HG03066 (cell line): ENCODE results near the gene MMP23B.
"Not testable (repeated sequence)": the region's sequence is repeated elsewhere in the genome, so short reads cannot be mapped to it uniquely, and the experiment has no call there.

ENCODE experiments used
- ATAC-seq: cut with Tn5 transposase; IDR thresholded peaks from one replicate; pipeline ENCODE4 v1.9.1; 2021; ENCODE audit warnings: low read depth; ENCODE audit not compliant: unreplicated experiment

Gene MMP23B

DNA sequence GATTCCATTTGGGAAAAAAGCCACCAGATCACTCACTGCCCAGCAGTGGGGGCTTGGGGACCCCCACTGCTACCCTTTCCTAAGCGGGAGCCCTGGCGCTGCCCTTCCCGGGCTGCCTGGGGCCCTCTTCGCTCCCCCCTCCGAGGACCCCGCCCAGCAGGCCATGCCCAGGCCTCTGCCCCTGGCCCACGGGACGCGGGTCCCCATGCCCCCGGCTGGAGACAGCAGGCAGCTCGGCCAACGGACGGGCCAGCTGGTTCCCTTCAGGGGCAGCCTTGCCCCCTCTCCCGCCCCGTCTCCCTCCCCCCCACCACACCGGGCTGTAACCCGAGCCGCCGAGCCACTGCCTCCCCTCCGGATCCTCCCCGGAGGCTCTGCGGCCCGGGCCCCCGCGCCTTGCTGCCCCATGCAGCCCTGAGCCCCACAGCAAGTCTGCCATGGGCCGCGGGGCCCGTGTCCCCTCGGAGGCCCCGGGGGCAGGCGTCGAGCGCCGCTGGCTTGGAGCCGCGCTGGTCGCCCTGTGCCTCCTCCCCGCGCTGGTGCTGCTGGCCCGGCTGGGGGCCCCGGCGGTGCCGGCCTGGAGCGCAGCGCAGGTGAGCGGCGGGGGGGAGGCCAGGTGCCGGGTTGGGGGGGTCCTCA lies at the start of gene MMP23B:
Gene MMP23B, plus strand, starts transcription at position 392 of the 639 bp plus-strand sequence. Its CDS starts 46 bp downstream, at position 438.
- ATAC-seq = no peak

- no peak for ATAC-seq
These were observed 49.2 kb upstream of the MMP23B start for GRCh38 chr1:1582585-1583346.

DNA sequence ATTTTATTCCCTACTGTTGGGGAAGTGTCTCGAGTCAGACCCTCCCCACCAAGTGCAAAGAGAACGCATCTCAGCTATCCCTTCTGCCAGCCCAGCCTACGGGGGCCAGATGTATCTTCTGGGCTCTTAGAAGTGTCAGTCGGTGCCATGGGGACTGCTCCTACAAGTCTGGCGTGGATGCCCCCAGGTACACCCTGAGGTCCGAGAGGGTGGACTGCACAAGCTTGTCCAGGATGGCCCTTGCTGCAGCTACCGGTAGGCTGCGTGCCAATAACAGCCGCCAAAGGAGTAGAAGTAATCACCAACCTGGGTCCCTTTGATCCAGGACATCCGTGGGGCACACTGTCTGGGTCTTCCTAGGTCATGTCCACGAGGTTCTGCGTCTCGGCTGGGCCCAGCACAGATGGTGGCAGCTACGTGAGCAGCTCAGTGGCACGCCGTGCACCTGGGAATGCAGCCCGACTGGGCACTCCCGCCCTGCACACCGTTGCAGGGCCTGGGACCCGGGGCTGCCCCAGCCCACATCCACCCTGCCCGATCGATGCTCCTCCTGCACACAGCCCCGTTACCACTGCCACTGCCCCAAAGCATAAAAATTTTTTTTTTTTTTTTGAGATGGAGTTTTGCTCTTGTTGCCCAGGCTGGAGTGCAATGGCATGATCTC lies 48.5 kb upstream of the MMP23B start:
- no peak for ATAC-seq

GRCh38 chr1:1591452-1591851 lies 40.5 kb upstream of the MMP23B start:
- no peak for ATAC-seq

- ATAC-seq = no peak
These were observed 38.0 kb upstream of the MMP23B start for GRCh38 chr1:1593834-1594601.

GRCh38 chr1:1594602-1595260 lies 37.2 kb upstream of the MMP23B start:
- ATAC-seq = no peak

GRCh38 chr1:1595341-1595740 lies 36.6 kb upstream of the MMP23B start:
- not testable (repeated sequence) for ATAC-seq

DNA sequence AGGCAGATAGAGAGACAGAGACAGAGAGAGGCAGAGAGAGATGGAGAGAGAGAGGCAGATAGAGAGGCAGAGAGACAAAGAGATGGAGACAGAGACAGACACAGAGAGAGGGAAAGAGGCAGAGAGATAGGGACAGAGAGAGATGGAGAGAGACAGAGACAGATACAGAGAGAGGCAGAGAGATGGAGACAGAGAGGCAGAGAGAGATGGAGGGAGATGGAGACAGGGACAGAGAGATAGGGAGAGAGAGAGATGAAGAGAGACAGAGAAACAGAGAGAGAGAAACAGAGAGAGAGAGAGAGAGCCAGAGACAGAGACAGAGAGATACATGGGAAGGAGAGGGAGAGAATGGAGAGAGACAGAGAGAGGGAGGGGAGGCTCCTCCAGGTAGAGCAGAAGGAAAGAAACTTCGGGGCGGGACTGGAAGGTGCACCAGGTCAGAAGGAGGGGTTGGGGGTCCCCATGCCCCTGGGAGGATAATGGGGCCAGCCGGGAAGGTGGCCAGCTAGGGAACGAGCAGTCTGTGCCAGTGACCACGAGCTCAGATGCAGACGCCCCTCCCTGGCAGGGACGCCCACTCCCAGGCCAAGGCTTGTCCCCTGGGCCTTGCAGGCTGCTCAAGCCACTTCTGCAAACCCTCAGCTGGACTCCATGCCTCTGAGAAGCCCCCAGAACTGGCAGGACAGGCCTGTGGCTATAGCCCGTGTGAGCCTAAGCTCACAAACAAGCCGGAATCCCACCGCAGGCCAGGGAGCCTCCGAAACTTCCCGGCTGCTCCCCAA lies 35.3 kb upstream of the MMP23B start:
- ATAC-seq = no peak

- no peak for ATAC-seq
These were observed 34.6 kb upstream of the MMP23B start for GRCh38 chr1:1597275-1597930.

- no peak for ATAC-seq
These were observed 33.8 kb upstream of the MMP23B start for GRCh38 chr1:1598051-1598719.

DNA sequence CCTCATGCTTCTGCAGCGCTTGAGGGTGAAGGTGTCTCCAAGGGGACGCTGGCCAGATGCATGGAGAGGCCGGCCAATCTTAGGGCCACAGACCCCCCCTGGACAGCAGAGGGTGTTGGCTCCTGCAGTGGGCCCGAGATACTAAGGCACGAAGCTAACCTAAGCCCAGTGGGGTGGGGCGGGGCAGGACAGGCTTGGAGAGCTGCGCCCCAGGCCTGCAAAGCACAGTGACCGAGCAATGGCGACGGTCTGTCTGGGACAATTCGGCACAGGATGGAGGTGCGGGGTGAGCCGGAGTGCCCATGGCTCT lies 33.3 kb upstream of the MMP23B start:
- ATAC-seq = no peak

- ATAC-seq = no peak
These were observed 32.7 kb upstream of the MMP23B start for GRCh38 chr1:1599030-1599934.

DNA sequence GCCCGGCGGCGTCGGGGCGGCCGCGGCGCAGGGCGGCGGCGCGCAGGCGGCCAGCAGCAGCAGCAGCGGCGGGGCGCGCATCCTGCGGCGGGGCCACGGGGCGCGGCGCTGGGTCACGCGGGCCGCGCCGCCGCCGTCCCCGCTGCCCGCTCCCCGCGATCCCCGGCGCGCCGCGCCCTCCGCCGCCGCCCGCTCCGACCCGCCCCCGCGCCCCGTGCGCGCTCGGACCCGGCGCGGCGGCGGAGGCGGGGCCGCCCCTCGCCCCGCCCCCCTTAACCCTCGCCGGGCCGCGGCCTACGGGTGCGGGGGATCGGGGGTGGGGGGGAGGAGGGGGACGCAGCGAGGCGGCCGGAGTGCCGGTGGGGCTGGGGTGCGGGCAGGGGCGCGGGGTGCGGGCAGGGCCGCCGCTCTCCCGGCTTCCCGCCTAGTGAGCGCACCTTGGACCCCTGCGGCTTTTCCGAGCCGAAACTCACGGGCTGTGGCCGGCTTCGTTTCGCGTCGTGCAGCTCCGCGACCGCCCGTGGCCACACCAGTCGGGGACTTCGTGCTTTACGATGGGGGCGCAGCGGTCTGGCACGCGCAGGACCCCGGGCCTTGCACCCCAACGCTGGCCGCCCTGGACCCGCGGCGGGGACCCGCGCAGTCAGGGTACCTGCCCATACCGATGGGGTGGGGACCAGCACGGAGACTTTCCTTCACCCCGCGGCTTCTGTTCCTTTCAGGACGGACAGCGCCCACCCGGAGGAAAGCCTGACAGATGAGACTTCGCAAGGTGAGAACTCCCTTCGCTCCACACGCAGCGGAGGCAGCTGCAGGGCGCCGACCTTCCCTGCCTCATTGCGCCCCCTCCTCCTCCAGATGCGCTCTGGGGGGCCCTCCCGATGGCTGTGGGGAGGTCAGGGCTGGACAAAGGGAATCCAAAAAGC lies 31.8 kb upstream of the MMP23B start, which contains the start of gene FNDC10:
Gene FNDC10, minus strand, starts transcription at position 201 of the 926 bp plus-strand sequence. Its CDS starts 120 bp downstream, at position 81.
- ATAC-seq = no peak

- ATAC-seq = no peak
These were observed 31.0 kb upstream of the MMP23B start for GRCh38 chr1:1600861-1601563.

DNA sequence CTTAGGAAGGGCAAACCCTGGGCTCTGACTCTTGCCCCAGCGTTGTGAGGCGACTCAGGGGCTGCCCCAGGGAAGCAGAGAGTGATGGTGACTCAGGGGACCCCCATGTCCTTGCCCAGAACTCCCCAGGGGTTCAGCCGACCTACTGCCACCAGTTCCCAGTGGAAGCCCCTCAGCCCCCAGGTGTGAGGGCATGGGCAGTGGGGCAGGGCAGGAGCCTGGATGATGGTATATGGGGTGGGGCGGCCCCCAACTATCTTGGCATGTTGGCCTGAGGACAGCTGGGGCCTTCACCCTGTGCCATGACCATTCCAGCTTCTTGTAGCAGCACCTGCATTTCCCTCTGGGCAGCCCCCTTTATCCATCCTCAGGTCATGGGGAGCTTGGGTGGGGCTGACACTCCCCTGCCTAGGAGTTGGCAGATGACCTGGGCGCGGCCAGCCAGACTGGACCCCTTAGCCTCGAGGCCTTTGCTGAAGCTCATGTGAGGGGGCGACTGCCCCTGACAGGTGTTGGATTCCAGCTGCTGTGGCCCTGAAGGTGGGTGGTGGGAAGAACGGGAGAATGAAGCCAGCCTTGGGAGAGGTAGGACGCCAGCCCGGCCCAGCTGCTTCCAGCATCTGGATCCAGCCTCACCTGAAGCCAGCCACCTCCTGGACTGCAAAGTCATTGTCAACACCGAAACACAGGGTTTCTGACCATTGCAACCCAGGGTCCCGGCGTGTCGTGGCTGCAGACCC lies 30.2 kb upstream of the MMP23B start:
- ATAC-seq = no peak
